Immature natural killer cell (primary cell): Measurements from ENCODE around the gene C10orf67. TPM values are rescaled to one million over a fixed set of nuclear protein-coding genes. Genes with fewer than 3 reads are reported as not detected.

Source experiments
- DNase-seq, 3 donors: peaks; one replicate each; pipeline ENCODE4 v3.0.0; 2022; ENCODE audit warnings: mixed read lengths in 1 of 3
- H3K27ac Mint-ChIP-seq, 6 donors: one replicate each; pipeline ENCODE4 v1.8.0; 2020; ENCODE audit warnings: mixed read lengths in 6 of 6, mild to moderate bottlenecking in 5 of 6, inconsistent platforms in 4 of 6, moderate library complexity in 3 of 6
- H3K27me3 Mint-ChIP-seq, 3 donors: one replicate each; pipeline ENCODE4 v1.8.0; 2020 to 2021; ENCODE audit warnings: low read depth in 3 of 3, mild to moderate bottlenecking in 3 of 3, mixed read lengths in 3 of 3, moderate library complexity in 3 of 3, inconsistent platforms in 1 of 3
- H3K36me3 Mint-ChIP-seq, 3 donors: one replicate each; pipeline ENCODE4 v1.8.0; 2020; ENCODE audit warnings: mixed read lengths in 3 of 3, inconsistent platforms in 2 of 3, mild to moderate bottlenecking in 2 of 3
- H3K4me1 Mint-ChIP-seq, 2 donors: one replicate each; pipeline ENCODE4 v1.8.0; 2020; ENCODE audit warnings: inconsistent platforms in 2 of 2, mild to moderate bottlenecking in 2 of 2, mixed read lengths in 2 of 2, moderate library complexity in 1 of 2
- H3K4me3 Mint-ChIP-seq, 5 donors: one replicate each; pipeline ENCODE4 v1.8.0; 2020; ENCODE audit warnings: mild to moderate bottlenecking in 5 of 5, mixed read lengths in 5 of 5, inconsistent platforms in 3 of 5, moderate library complexity in 3 of 5
- H3K9me3 Mint-ChIP-seq, 6 donors: one replicate each; pipeline ENCODE4 v1.8.0; 2020; ENCODE audit warnings: mild to moderate bottlenecking in 6 of 6, mixed read lengths in 6 of 6, inconsistent platforms in 4 of 6, moderate library complexity in 3 of 6
- polyA plus RNA-seq, 3 donors: library from polyadenylated mRNA; unstranded; fragments of 300-500 nt; fragmentation: Illumina TruSeq; gene quantifications; one replicate each; pipeline ENCODE4 v1.2.3, GENCODE V29; 2021

The C10orf67 gene
- polyA plus RNA-seq, 3 donors from 2014 or later = not detected

- no peaks in the 10 kb centered on the region for H3K9me3 Mint-ChIP-seq
- no peaks in the 10 kb centered on the region for H3K36me3 Mint-ChIP-seq
- H3K4me1 Mint-ChIP-seq = peaks cover 0 to 4% of the 10 kb centered on the region in 2 donors
- no peak for DNase-seq
- H3K4me3 Mint-ChIP-seq = no peak overlapping the region
- H3K27me3 Mint-ChIP-seq = peaks cover 2 to 6% (median 3%) of the 10 kb centered on the region in 3 donors
- no peak overlapping the region for H3K27ac Mint-ChIP-seq
These were observed 186.8 kb downstream of the C10orf67 start for GRCh38 chr10:23157691-23158369.

- Mint-ChIP-seq H3K4me1 (peaks cover 0 to 4% of the 10 kb centered on the region in 2 donors), H3K9me3 (no peaks in the 10 kb centered on the region), H3K4me3 (no peak overlapping the region), H3K27me3 (peaks cover 2 to 6% (median 3%) of the 10 kb centered on the region in 3 donors), H3K27ac (no peak overlapping the region), H3K36me3 (no peaks in the 10 kb centered on the region)
- no peak for DNase-seq
These were observed 187.3 kb downstream of the C10orf67 start for GRCh38 chr10:23157239-23157681.

GRCh38 chr10:23156447-23157150 lies 188.0 kb downstream of the C10orf67 start:
- Mint-ChIP-seq H3K9me3 (no peaks in the 10 kb centered on the region), H3K4me1 (peaks cover 0 to 4% of the 10 kb centered on the region in 2 donors), H3K4me3 (no peak overlapping the region), H3K36me3 (no peaks in the 10 kb centered on the region), H3K27me3 (peaks cover 2 to 6% (median 3%) of the 10 kb centered on the region in 3 donors), H3K27ac (no peak overlapping the region)
- no peak for DNase-seq

GRCh38 chr10:23155169-23155568 lies 189.4 kb downstream of the C10orf67 start:
- Mint-ChIP-seq H3K36me3 (no peaks in the 10 kb centered on the region), H3K4me3 (no peak overlapping the region), H3K27me3 (peaks cover 2 to 6% (median 3%) of the 10 kb centered on the region in 3 donors), H3K4me1 (peaks cover 0 to 4% of the 10 kb centered on the region in 2 donors), H3K27ac (no peak overlapping the region), H3K9me3 (no peaks in the 10 kb centered on the region)
- DNase-seq = no peak

Other genes starting within 250 kb of the C10orf67 start
- gene MSRB2, start 249.2 kb downstream of the C10orf67 start, polyA plus RNA-seq = 1 to 10 TPM; 8.4 to 9.3 (median 9.3) TPM
- gene PTF1A, start 152.5 kb downstream of the C10orf67 start, polyA plus RNA-seq = not detected
- gene OTUD1, start 94.3 kb upstream of the C10orf67 start, polyA plus RNA-seq = 1 to 10 TPM; 3.4 to 4.0 (median 3.9) TPM